AG10803 (cell line): ENCODE measurements around the gene ALKBH4.

ENCODE experiments used
- DNase-seq: peaks from one replicate; pipeline ENCODE4 v3.0.0; 2010; ENCODE audit warnings: low read depth
- H3K4me3 ChIP-seq: 2 replicates; pipeline ENCODE4 v1.5.1; 2011; ENCODE audit warnings: mild to moderate bottlenecking, low read length, control low read depth
- TF ChIP-seq, protein P1 (sequence below): conservative IDR thresholded peaks from 2 replicates; pipeline ENCODE4 v1.5.1; 2011; ENCODE audit warnings: mild to moderate bottlenecking, low read length, control low read depth, inconsistent platforms

Gene ALKBH4

GRCh38 chr7:102469972-102470825, 5.5 kb upstream of the ALKBH4 start:
- DNase-seq = no peak
- H3K4me3 ChIP-seq = no peak overlapping the region
- TF ChIP-seq, protein P1, sequence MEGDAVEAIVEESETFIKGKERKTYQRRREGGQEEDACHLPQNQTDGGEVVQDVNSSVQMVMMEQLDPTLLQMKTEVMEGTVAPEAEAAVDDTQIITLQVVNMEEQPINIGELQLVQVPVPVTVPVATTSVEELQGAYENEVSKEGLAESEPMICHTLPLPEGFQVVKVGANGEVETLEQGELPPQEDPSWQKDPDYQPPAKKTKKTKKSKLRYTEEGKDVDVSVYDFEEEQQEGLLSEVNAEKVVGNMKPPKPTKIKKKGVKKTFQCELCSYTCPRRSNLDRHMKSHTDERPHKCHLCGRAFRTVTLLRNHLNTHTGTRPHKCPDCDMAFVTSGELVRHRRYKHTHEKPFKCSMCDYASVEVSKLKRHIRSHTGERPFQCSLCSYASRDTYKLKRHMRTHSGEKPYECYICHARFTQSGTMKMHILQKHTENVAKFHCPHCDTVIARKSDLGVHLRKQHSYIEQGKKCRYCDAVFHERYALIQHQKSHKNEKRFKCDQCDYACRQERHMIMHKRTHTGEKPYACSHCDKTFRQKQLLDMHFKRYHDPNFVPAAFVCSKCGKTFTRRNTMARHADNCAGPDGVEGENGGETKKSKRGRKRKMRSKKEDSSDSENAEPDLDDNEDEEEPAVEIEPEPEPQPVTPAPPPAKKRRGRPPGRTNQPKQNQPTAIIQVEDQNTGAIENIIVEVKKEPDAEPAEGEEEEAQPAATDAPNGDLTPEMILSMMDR = no peak

DNA sequence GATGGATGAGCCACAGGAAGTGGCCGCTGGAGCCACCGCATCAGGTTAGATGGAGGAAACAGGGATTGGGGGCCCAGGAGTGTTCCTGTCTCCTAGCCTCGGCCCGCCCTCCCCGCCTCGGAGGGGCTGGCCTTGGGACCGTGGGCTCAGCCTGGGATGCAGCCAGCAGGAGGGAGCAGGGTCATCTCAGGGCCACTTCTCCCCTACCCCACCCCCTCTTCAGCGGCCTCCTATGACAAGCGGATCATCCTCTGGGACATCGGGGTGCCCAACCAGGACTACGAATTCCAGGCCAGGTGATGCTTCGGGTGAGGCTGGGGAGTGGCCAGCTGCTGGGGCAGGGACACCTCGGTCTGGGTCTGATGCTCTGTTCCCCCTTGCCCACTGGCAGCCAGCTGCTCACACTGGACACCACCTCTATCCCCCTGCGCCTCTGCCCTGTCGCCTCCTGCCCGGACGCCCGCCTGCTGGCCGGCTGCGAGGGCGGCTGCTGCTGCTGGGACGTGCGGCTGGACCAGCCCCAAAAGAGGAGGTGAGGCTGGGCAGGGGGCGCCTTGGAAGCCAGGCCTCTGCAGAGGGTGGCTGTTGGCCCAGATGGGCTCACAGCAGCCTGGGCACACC, 4.8 kb upstream of the ALKBH4 start:
- DNase-seq = no peak
- no peak overlapping the region for H3K4me3 ChIP-seq
- TF ChIP-seq, protein P1 = no peak

- TF ChIP-seq, protein P1 = no peak
- no peak overlapping the region for H3K4me3 ChIP-seq
- no peak for DNase-seq
Measured at GRCh38 chr7:102468478-102469350, 4.1 kb upstream of the ALKBH4 start.

- TF ChIP-seq, protein P1 = no peak
- H3K4me3 ChIP-seq = no peak overlapping the region
- DNase-seq = no peak
Measured at GRCh38 chr7:102467581-102468477, 3.2 kb upstream of the ALKBH4 start.

DNA sequence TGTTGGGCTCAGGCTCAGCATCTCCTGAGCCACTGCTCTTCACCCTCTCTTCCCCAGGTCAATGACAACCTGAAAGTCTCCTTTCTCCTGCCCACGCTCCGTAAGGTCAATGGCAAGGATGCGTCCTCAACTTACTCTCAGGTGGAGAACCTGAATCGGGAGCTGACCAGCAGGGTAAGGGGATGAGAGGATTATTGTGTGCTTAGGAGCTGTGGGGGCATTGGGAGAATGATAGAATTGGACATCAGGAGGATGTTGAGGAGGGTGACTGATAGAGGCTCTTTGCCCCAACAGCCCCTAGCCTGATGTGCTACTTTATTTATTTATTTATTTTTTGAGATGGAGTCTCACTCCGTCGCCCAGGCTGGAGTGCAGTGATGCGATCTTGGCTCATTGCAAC, 1.4 kb upstream of the ALKBH4 start:
- TF ChIP-seq, protein P1 = no peak
- peak overlapping the region; percentile 99 for H3K4me3 ChIP-seq

GRCh38 chr7:102463841-102464576, 654 bp downstream of the ALKBH4 start:
- H3K4me3 ChIP-seq = peak overlapping the region; percentile 99
- DNase-seq = peak; percentile 23
- TF ChIP-seq, protein P1 = no peak

More for the DNA sequence above, 1.4 kb upstream of the ALKBH4 start:
- no peak for DNase-seq
